GM23338 (cell line): ENCODE data around the gene MFRP. TPM values are rescaled to one million over a fixed set of nuclear protein-coding genes. Genes with fewer than 3 reads are reported as not detected.

Experiments
- ATAC-seq: fragments of 200-7000 bp; cut with Tn5 transposase; 3 replicates; pipeline ENCODE4 v1.9.1; 2020
- DNase-seq: peaks from one replicate; pipeline ENCODE4 v3.0.0-alpha.2; 2015; ENCODE audit warnings: low spot score
- H2AFZ ChIP-seq: fragments of 200-600 bp; sonication (generic); 2 replicates; pipeline ENCODE4 v1.8.0; 2016; ENCODE audit warnings: antibody characterized with exemption, mild to moderate bottlenecking, moderate library complexity
- H3F3A ChIP-seq: fragments of 200-600 bp; sonication (generic); replicated peaks from 2 replicates; pipeline ENCODE4 v1.8.0; 2017; ENCODE audit warnings: antibody characterized with exemption, mixed run types, low read depth
- H3K27ac ChIP-seq: fragments of 200-600 bp; sonication (generic); 2 replicates; pipeline ENCODE4 v1.6.1; 2016; ENCODE audit warnings: low read depth
- H3K27me3 ChIP-seq: fragments of 200-600 bp; sonication (generic); 2 replicates; pipeline ENCODE4 v1.8.0; 2016; ENCODE audit warnings: mild to moderate bottlenecking, mixed run types, moderate library complexity; ENCODE audit not compliant: insufficient read depth
- H3K36me3 ChIP-seq: fragments of 200-600 bp; sonication (generic); 2 replicates; pipeline ENCODE4 v1.8.0; 2016; ENCODE audit warnings: mild to moderate bottlenecking; ENCODE audit not compliant: insufficient read depth
- H3K4me1 ChIP-seq: fragments of 200-600 bp; sonication (generic); 2 replicates; pipeline ENCODE4 v1.8.0; 2016; ENCODE audit warnings: mild to moderate bottlenecking, moderate library complexity; ENCODE audit not compliant: insufficient read depth
- H3K4me2 ChIP-seq: fragments of 200-600 bp; sonication (generic); 2 replicates; pipeline ENCODE4 v1.7.1; 2017; ENCODE audit warnings: mixed run types
- H3K4me3 ChIP-seq: fragments of 200-600 bp; sonication (generic); 2 replicates; pipeline ENCODE4 v1.6.1; 2016; ENCODE audit warnings: mixed run types
- H3K79me2 ChIP-seq: fragments of 200-600 bp; sonication (generic); replicated peaks from 2 replicates; pipeline ENCODE4 v1.8.0; 2017; ENCODE audit warnings: mild to moderate bottlenecking; ENCODE audit not compliant: insufficient read depth
- H3K9me2 ChIP-seq: fragments of 200-600 bp; sonication (generic); 2 replicates; pipeline ENCODE4 v1.8.0; 2017; ENCODE audit not compliant: insufficient read depth
- H4K20me1 ChIP-seq: fragments of 200-600 bp; sonication (generic); replicated peaks from 2 replicates; pipeline ENCODE4 v1.8.0; 2017; ENCODE audit warnings: mild to moderate bottlenecking; ENCODE audit not compliant: insufficient read depth
- H3K27ac Mint-ChIP-seq: 2 replicates; pipeline ENCODE4 v1.8.0; 2020; ENCODE audit warnings: inconsistent platforms, mild to moderate bottlenecking, moderate library complexity, mixed read lengths
- H3K27me3 Mint-ChIP-seq: 3 replicates; pipeline ENCODE4 v1.8.0; 2022; ENCODE audit warnings: low read depth, mild to moderate bottlenecking, moderate library complexity, mixed read lengths, inconsistent platforms; ENCODE audit not compliant: insufficient read depth, poor library complexity
- H3K36me3 Mint-ChIP-seq: 3 replicates; pipeline ENCODE4 v1.8.0; 2021; ENCODE audit warnings: low read depth, mild to moderate bottlenecking, inconsistent platforms, moderate library complexity, mixed read lengths
- H3K4me1 Mint-ChIP-seq: 3 replicates; pipeline ENCODE4 v1.8.0; 2020; ENCODE audit warnings: mild to moderate bottlenecking, inconsistent platforms, mixed read lengths
- H3K4me3 Mint-ChIP-seq: 3 replicates; pipeline ENCODE4 v1.8.0; 2021; ENCODE audit warnings: moderate library complexity, mild to moderate bottlenecking, inconsistent platforms, mixed read lengths
- H3K9me3 Mint-ChIP-seq: 3 replicates; pipeline ENCODE4 v1.8.0; 2020; ENCODE audit warnings: moderate library complexity, mild to moderate bottlenecking, inconsistent platforms, mixed read lengths
- CREB1 ChIP-seq: fragments of 250-450 bp; sonication (Bioruptor Pico); IDR thresholded peaks from 2 replicates; pipeline ENCODE4 v1.5.0; 2020; ENCODE audit warnings: low read depth, mild to moderate bottlenecking, moderate library complexity
- EZH2 ChIP-seq: fragments of 200-600 bp; sonication (generic); IDR thresholded peaks from one replicate; pipeline ENCODE4 v1.8.0; 2017; ENCODE audit warnings: antibody characterized with exemption, mild to moderate bottlenecking, low read depth; ENCODE audit not compliant: unreplicated experiment
- EZH2phosphoT487 ChIP-seq: fragments of 200-600 bp; sonication (generic); IDR thresholded peaks from one replicate; pipeline ENCODE4 v1.8.1; 2018; ENCODE audit warnings: antibody characterized with exemption; ENCODE audit not compliant: unreplicated experiment
- JUNB ChIP-seq: IDR thresholded peaks from one replicate; pipeline ENCODE4 v1.6.1; 2016; ENCODE audit warnings: antibody characterized with exemption; ENCODE audit not compliant: unreplicated experiment
- NANOG ChIP-seq: IDR thresholded peaks from 2 replicates; pipeline ENCODE4 v1.6.1; 2016; ENCODE audit warnings: antibody characterized with exemption, borderline replicate concordance
- POLR2AphosphoS5 ChIP-seq: IDR thresholded peaks from 2 replicates; pipeline ENCODE4 v1.6.1; 2016; ENCODE audit warnings: antibody characterized with exemption, low read depth
- REST ChIP-seq: IDR thresholded peaks from one replicate; pipeline ENCODE4 v1.6.1; 2018; ENCODE audit warnings: antibody characterized with exemption; ENCODE audit not compliant: unreplicated experiment
- STAT1 ChIP-seq: IDR thresholded peaks from one replicate; pipeline ENCODE4 v1.6.1; 2016; ENCODE audit warnings: antibody characterized with exemption; ENCODE audit not compliant: unreplicated experiment
- ZNF114 ChIP-seq: fragments of 250-450 bp; sonication (Bioruptor Pico); IDR thresholded peaks from 2 replicates; pipeline ENCODE4 v1.5.0; 2020; ENCODE audit warnings: mild to moderate bottlenecking, moderate library complexity
- ZNF331 ChIP-seq: fragments of 250-450 bp; sonication (Bioruptor Pico); IDR thresholded peaks from 2 replicates; pipeline ENCODE4 v1.5.0; 2020; ENCODE audit warnings: low read depth, mild to moderate bottlenecking, moderate library complexity
- ZNF462 ChIP-seq: fragments of 250-450 bp; sonication (Bioruptor Pico); IDR thresholded peaks from 2 replicates; pipeline ENCODE4 v1.5.0; 2020; ENCODE audit warnings: mild to moderate bottlenecking, moderate library complexity
- long read RNA-seq: library from polyadenylated mRNA; unstranded; transcript quantifications from one replicate; pipeline ENCODE4 v2.0.0, GENCODE V29; 2020; ENCODE audit not compliant: unreplicated experiment
- polyA plus RNA-seq: library from polyadenylated mRNA; unstranded; fragments of >200 nt; fragmentation: Nextera tagmentation; extraction: Ambion mirVana; gene quantifications from 2 replicates; pipeline ENCODE4 v1.2.1, GENCODE V29; 2016
- total RNA-seq: library from RNA; depleted of rRNA; stranded (reverse); fragments of >200 nt; shearing (Covaris generic); gene quantifications from 2 replicates; pipeline ENCODE4 v1.2.3, GENCODE V29; 2014; rRNA removed
- TF ChIP-seq, protein P1 (sequence below): IDR thresholded peaks from 2 replicates; pipeline ENCODE4 v1.6.1; 2016; ENCODE audit warnings: antibody characterized with exemption
- TF ChIP-seq, protein P2 (sequence below), 2 experiments: fragments of 200-600 bp in 1 of 2; sonication (generic) in 1 of 2; conservative IDR thresholded peaks; 2 replicates each; pipeline versions ENCODE4 v1.5.1 to v1.6.1; 2016 to 2017; ENCODE audit warnings: antibody characterized with exemption in 2 of 2, low read depth in 2 of 2, mild to moderate bottlenecking in 2 of 2, moderate library complexity in 1 of 2

MFRP gene
- total RNA-seq (0.03 TPM in 1 of 2 replicates, not detected in the other), polyA plus RNA-seq (not detected in 2 replicates)
- long read RNA-seq, partial matches to known transcripts: 0 of 1 reads
- long read RNA-seq, other reads (novel, unspliced or antisense): 1 of 1 reads

DNA sequence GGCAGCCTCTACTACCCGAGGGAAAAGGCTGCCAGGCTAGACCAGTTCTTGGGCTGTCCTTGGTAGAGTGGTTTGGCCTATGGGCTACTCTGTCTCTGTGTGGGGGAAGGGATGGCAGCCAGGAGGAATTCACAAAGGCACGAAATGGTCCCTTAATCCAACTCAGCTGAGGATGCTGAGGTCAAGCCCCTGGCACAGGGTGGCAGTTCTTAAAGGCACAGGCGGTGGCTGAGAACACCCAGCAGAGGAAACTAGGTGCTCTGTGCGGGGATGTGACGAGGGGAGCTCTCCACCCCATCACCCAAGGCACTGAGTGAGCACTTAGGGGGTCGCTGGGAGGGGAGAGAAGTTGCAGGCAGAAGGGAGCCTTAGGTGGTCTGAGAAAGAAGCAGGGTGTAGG, at the start of gene MFRP:
TSS of gene MFRP (minus strand) at position 101 of the 400 bp plus-strand sequence. CDS start 192 bp downstream, outside the sequence.
- TF ChIP-seq, protein P1, sequence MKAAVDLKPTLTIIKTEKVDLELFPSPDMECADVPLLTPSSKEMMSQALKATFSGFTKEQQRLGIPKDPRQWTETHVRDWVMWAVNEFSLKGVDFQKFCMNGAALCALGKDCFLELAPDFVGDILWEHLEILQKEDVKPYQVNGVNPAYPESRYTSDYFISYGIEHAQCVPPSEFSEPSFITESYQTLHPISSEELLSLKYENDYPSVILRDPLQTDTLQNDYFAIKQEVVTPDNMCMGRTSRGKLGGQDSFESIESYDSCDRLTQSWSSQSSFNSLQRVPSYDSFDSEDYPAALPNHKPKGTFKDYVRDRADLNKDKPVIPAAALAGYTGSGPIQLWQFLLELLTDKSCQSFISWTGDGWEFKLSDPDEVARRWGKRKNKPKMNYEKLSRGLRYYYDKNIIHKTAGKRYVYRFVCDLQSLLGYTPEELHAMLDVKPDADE: no peak
- TF ChIP-seq ZNF331 (CRISPR knock-in tag) (no peak), EZH2 (no peak), STAT1 (no peak), NANOG (no peak), POLR2AphosphoS5 (no peak), CREB1 (no peak), REST (no peak), ZNF462 (CRISPR knock-in tag) (no peak), ZNF114 (CRISPR knock-in tag) (no peak), EZH2phosphoT487 (no peak), JUNB (no peak)
- TF ChIP-seq, protein P2, sequence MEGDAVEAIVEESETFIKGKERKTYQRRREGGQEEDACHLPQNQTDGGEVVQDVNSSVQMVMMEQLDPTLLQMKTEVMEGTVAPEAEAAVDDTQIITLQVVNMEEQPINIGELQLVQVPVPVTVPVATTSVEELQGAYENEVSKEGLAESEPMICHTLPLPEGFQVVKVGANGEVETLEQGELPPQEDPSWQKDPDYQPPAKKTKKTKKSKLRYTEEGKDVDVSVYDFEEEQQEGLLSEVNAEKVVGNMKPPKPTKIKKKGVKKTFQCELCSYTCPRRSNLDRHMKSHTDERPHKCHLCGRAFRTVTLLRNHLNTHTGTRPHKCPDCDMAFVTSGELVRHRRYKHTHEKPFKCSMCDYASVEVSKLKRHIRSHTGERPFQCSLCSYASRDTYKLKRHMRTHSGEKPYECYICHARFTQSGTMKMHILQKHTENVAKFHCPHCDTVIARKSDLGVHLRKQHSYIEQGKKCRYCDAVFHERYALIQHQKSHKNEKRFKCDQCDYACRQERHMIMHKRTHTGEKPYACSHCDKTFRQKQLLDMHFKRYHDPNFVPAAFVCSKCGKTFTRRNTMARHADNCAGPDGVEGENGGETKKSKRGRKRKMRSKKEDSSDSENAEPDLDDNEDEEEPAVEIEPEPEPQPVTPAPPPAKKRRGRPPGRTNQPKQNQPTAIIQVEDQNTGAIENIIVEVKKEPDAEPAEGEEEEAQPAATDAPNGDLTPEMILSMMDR (conservative IDR thresholded peaks at IDR 0.05; ENCODE audit: low read depth in 2 of 2): no peak
- ATAC-seq: no peak
- H2AFZ ChIP-seq: no peak within 1 kb of the TSS
- H3K27me3 Mint-ChIP-seq: peaks cover 21% of the 10 kb centered on the region
- H3K36me3 Mint-ChIP-seq: no peaks in the 10 kb centered on the region; the same call in 2 of the 3 replicates
- peaks cover 9% of the 10 kb centered on the region; the same call in 2 of the 3 replicates for H3K4me1 Mint-ChIP-seq
- H3K9me2 ChIP-seq: no peaks in the 10 kb centered on the region
- no peak within 1 kb of the TSS for H3K27ac ChIP-seq
- H3K36me3 ChIP-seq: no peaks in the 10 kb centered on the region
- H3K27ac Mint-ChIP-seq: no peak within 1 kb of the TSS
- peaks cover 17% of the 10 kb centered on the region for H3K27me3 ChIP-seq
- DNase-seq: no peak
- no peaks in the 10 kb centered on the region for H3F3A ChIP-seq
- no peaks in the 10 kb centered on the region for H4K20me1 ChIP-seq
- no peaks in the 10 kb centered on the region for H3K4me1 ChIP-seq
- no peaks in the 10 kb centered on the region for H3K79me2 ChIP-seq
- no peak within 1 kb of the TSS for H3K4me3 ChIP-seq
- H3K4me2 ChIP-seq: no peak within 1 kb of the TSS
- no peaks in the 10 kb centered on the region for H3K9me3 Mint-ChIP-seq
- no peak within 1 kb of the TSS for H3K4me3 Mint-ChIP-seq
